Epidermal melanocyte (primary cell): ENCODE measurements around the gene STAMBPL1.

Experiments
- DNase-seq: peaks from one replicate; pipeline ENCODE4 v3.0.0; 2011; ENCODE audit warnings: low spot score; ENCODE audit not compliant: insufficient read length

STAMBPL1 gene

GRCh38 chr10:88949912-88950837, 70.1 kb downstream of the STAMBPL1 start:
- no peak for DNase-seq

GRCh38 chr10:88952647-88953111, 72.6 kb downstream of the STAMBPL1 start, which contains the start of gene ACTA2:
TSS of gene ACTA2 (minus strand) at chr10:88952773. CDS start at chr10:88948930, 3,843 bp downstream.
- no peak for DNase-seq

DNA sequence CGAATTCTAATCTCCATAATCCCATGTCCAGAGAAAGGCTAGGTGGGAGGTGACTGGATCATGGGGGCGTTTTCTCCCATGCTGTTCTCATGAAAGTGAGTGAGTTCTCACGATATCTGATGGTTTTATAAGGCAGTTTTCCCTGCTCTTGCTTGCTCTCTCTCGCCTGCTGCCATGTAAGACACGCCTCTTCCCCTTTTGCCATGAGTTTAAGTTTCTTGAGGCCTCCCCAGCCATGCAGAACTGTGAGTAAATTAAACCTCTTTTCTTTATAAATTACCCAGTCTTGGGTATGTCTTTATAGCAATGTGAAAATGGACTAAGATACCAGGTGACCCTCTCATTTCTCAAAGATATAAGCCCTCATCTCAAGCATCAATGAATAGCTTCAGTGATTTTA, 73.6 kb downstream of the STAMBPL1 start:
- DNase-seq = no peak

- DNase-seq = no peak
Measured at GRCh38 chr10:88954458-88955083, 74.5 kb downstream of the STAMBPL1 start.

DNA sequence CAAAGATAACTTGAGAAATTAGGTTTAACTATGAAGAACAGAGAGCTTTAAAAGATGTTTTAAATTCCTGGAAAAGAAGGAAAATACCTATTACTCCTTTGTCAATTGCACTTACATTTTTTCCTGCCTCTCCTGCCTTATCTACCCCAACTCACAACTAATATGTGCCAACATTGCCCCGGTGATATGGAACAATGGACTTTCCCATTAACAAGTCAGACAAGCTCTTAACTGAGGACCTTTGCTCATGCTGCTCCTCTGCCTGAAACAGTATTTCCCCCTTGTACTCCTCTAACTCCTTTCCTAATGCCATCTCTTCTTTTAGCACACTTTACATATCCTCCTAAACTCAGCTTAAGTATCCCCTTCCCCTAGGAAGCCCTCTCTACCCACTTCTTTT, 77.3 kb downstream of the STAMBPL1 start:
- DNase-seq = no peak

GRCh38 chr10:88958721-88959120, 78.7 kb downstream of the STAMBPL1 start:
- DNase-seq = no peak

DNA sequence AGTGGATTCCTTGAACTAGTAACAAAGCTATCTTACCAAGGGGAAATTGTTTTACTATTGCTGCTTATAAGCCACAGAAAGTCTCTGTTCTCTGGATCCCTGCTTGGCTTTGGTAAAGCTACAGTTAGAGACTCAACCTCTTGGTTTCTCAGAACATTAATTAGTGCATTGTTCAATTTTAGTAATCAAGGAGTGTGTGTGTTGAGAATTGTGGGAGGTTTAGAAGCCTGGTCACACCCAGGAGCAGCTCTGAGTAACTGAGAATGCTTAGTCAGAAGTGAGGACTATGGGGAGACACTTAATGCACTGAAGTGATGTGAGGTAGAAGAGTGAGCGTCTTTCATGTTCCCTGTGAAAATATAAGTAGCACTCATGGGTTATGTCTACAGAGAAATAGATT, 80.8 kb downstream of the STAMBPL1 start:
- no peak for DNase-seq

- no peak for DNase-seq
Measured at GRCh38 chr10:88961266-88961665, 81.2 kb downstream of the STAMBPL1 start.

- DNase-seq = no peak
Measured at GRCh38 chr10:88962336-88962735, 82.3 kb downstream of the STAMBPL1 start.

DNA sequence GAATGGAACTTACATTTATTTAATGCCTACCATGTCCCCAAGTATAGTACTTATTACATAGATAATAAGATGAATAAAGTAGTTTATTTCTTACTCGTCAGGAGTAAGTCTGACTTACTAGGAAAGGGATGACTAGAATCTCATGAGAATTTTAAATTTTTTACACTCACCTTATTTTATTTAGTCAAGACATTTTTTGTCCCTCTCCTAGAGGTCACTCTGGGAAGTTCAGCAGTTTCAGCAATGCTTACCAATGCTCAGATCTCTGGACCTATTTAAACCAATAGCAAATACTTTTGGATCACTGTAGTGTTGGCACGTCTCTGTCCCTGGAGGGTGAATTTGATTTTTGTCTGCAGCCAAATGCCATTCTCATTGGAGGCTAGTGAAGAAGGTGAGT, 83.3 kb downstream of the STAMBPL1 start:
- no peak for DNase-seq

GRCh38 chr10:88964360-88964759, 84.3 kb downstream of the STAMBPL1 start:
- no peak for DNase-seq

GRCh38 chr10:88964869-88965415, 84.9 kb downstream of the STAMBPL1 start:
- no peak for DNase-seq

DNA sequence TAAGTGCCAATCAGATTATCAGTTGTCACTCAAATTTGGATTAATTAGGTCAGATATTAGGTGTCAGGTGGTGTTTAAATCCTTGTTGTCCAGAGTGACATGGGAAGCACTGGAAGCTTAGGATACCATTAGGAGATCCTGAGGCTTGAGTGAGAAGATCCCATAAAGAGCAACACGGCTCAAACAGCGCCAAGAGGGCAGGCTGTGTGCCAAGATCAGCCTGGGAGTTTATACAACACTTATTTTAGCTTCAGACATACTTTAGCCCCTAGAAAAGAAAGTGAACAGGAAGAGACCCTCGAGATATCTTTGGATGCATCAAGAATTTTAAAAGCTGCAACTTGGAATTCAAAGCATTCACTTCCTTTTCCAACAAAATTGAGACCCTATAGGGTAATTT, 86.8 kb downstream of the STAMBPL1 start:
- no peak for DNase-seq

GRCh38 chr10:88968391-88968790, 88.3 kb downstream of the STAMBPL1 start:
- no peak for DNase-seq

DNA sequence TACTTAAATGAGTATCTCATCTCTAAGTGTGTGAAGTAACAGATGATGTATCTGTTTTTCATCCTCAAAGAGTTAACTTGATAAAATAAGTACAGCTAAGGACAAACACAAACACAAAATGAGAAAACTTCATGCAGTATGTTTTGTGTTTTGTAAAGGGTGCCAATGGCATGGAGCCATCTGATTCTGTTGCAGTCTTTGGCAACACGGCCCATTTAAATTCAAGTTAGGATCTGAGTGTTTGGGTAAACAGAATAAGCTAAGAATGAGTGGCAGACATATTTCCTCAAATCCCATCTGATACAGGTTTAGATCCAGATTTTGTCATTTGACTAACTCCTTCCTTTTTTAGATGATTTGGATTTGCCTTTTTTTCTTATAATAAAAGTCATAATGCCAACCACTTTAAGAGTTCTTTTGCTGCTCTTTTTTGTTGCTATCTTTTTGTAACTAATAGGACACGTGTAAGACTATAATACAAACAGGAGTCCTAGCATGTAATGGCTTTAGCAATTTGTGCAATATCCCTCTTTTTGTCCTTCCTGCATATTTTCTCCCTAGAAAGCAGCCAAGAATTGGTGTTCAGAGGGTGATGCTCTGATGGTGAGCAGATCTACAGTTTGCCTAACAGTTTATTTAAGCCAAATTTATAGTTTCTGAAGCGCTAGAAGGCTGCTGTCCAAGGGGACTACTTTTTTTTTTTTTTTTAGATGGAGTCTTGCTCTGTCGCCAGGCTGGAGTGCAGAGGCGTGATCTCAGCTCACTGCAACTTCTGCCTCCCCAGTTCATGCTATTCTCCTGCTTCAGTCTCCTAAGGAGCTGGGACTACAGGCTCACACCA, 91.4 kb downstream of the STAMBPL1 start:
- no peak for DNase-seq
